Lower leg skin (tissue), 4 donors: ENCODE results near the gene LEMD3. TPM values are rescaled to one million over a fixed set of nuclear protein-coding genes. Genes with fewer than 3 reads are reported as not detected.

Source experiments
- DNase-seq, 2 donors: peaks; one replicate each; pipeline ENCODE4 v3.0.0-alpha.2; 2019; ENCODE audit warnings: low spot score in 2 of 2
- H3K4me3 ChIP-seq: fragments of 200-600 bp; sonication (generic); 2 replicates; pipeline ENCODE4 v1.5.1; 2017; ENCODE audit warnings: mild to moderate bottlenecking, low read depth; ENCODE audit not compliant: poor library complexity, severe bottlenecking
- POLR2A ChIP-seq, 2 donors: fragments of 450-650 bp; IDR thresholded peaks; one replicate each; pipeline ENCODE4 v1.6.1; 2016 to 2017; ENCODE audit warnings: antibody characterized with exemption in 2 of 2, mild to moderate bottlenecking in 1 of 2, moderate library complexity in 1 of 2
- WGBS, 2 donors: methylation state at CpG; one replicate each; pipeline ENCODE4 v1.1.5; 2018; 5-methylcytosine and 5-hydroxymethylcytosine counted together
- intact Hi-C: fragments of 100-400 bp; cut with DNase I; formaldehyde crosslinking; loops from one replicate; pipeline ENCODE4 v1.15.0; 2023; ENCODE audit warnings: low total_unique reads
- total RNA-seq, 4 donors: library from RNA; depleted of rRNA; stranded (reverse); fragments of >200 nt; gene quantifications; one replicate each; pipeline ENCODE4 v1.1.0, GENCODE V29; 2016
- TF ChIP-seq, protein P1 (sequence below), 3 donors: fragments of 450-650 bp; IDR thresholded peaks; one replicate each; pipeline ENCODE4 v1.5.1; 2016; ENCODE audit warnings: antibody characterized with exemption in 3 of 3, mild to moderate bottlenecking in 3 of 3, moderate library complexity in 2 of 3

The LEMD3 gene
- total RNA-seq, 4 donors from 2014 or later = 45.1 to 89.8 (median 53.7) TPM

DNA sequence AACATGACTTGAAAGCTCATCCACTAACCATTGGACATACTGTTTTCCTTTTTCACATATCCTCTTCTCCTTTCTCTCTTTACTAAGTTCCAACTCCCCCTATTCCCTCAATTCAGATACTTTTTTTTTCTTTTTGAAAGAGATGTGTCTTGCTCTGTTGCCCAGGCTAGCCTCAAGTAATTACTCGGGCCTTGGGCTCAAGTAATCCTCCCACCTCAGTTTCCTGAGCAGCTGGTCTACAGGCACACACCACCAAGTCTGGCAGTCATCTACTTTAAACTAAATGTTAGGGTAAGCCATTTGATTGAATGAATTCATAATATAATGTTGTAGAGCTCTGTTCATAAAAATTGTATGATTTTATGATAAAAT lies 15.5 kb downstream of the LEMD3 start:
- TF ChIP-seq, protein P1, sequence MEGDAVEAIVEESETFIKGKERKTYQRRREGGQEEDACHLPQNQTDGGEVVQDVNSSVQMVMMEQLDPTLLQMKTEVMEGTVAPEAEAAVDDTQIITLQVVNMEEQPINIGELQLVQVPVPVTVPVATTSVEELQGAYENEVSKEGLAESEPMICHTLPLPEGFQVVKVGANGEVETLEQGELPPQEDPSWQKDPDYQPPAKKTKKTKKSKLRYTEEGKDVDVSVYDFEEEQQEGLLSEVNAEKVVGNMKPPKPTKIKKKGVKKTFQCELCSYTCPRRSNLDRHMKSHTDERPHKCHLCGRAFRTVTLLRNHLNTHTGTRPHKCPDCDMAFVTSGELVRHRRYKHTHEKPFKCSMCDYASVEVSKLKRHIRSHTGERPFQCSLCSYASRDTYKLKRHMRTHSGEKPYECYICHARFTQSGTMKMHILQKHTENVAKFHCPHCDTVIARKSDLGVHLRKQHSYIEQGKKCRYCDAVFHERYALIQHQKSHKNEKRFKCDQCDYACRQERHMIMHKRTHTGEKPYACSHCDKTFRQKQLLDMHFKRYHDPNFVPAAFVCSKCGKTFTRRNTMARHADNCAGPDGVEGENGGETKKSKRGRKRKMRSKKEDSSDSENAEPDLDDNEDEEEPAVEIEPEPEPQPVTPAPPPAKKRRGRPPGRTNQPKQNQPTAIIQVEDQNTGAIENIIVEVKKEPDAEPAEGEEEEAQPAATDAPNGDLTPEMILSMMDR (IDR thresholded peaks at IDR 0.05) = no peak
- no peak for TF ChIP-seq POLR2A (IDR thresholded peaks at IDR 0.05)
- intact Hi-C loops = no loop called here
- no peak overlapping the region for H3K4me3 ChIP-seq
- 81 to 89% methylated on average over 1 of the region's 1 CpG for WGBS, 2 donors
- no peak for DNase-seq

GRCh38 chr12:65187665-65188064 lies 18.3 kb downstream of the LEMD3 start:
- no peak for TF ChIP-seq POLR2A (IDR thresholded peaks at IDR 0.05)
- TF ChIP-seq, protein P1 (IDR thresholded peaks at IDR 0.05) = no peak
- intact Hi-C loops = no loop called here
- no peak overlapping the region for H3K4me3 ChIP-seq
- DNase-seq = no peak

DNA sequence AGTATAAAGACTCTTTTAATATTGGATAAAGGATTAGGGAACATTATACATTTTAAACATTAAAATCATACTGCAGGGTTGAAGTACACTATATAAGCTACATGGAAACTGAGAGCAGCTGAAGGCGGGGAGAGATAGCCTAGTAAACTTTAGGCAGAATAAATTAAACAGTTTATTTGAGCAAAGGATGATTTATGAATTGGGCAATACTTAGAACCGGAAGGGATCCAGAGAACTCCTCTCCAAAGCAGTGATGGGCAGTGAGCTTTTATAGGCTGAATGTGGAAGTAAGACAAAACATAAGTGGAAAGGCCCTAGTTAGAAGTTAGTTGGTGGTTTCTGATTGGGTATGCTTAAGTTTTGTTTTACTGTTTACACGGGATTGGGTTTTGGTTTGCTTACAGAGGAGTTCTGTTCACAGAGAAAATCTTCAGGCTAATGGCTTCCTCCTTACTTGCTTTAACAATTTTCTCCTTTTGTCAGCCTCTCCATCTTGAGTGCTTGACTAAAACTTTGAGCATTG lies 18.9 kb downstream of the LEMD3 start:
- TF ChIP-seq POLR2A (IDR thresholded peaks at IDR 0.05) = no peak
- TF ChIP-seq, protein P1 (IDR thresholded peaks at IDR 0.05) = no peak
- WGBS, 2 donors = 81 to 86% methylated on average over 3 of the region's 3 CpGs
- DNase-seq = no peak
- intact Hi-C loops = no loop called here
- no peak overlapping the region for H3K4me3 ChIP-seq

- TF ChIP-seq, protein P1 (IDR thresholded peaks at IDR 0.05) = no peak
- TF ChIP-seq POLR2A (IDR thresholded peaks at IDR 0.05) = no peak
- 91 to 94% methylated on average over 4 of the region's 4 CpGs for WGBS, 2 donors
- intact Hi-C loops = no loop called here
Measured at GRCh38 chr12:65189028-65189718, 19.8 kb downstream of the LEMD3 start.

DNA sequence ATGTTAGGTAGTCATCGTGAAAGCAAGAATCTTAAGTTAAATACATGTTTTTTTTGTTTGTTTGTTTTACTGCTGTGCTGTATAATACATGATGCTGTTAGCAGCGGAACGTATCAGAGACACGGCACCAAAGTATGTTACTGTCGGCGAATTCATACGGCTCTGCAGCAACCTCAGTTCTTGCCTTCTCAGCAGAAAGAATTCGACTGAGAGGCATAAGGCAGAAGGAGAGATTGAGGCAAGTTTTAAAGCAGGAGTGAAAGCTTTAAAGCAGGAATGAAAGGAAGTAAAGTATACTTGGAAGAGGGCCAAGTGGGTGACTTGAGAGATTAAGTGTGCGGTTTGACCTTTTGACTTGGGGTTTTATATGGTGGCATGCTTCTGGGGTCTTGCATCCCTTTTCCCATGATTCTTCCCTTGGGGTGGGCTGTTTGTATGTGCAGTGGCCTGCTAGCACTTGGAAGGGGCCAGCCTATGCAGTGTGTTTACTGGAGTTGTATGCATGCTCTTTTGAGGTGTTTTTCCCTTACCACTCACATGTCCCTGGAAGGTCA lies 23.7 kb downstream of the LEMD3 start:
- no peak for TF ChIP-seq POLR2A (IDR thresholded peaks at IDR 0.05)
- TF ChIP-seq, protein P1 (IDR thresholded peaks at IDR 0.05) = no peak
- WGBS, 2 donors = 72 to 74% methylated on average over 9 of the region's 9 CpGs
- DNase-seq = no peak
- intact Hi-C loops = no loop called here
- no peak overlapping the region for H3K4me3 ChIP-seq

More at GRCh38 chr12:65189028-65189718, 19.8 kb downstream of the LEMD3 start:
- no peak overlapping the region for H3K4me3 ChIP-seq
- DNase-seq = no peak
